Mucosa of rectum (tissue), 2 donors: ENCODE data around the gene MAP3K10.
"Not testable (repeated sequence)": the region's sequence is repeated elsewhere in the genome, so short reads cannot be mapped to it uniquely, and the experiment has no call there.

Experiments used
- H3K27ac ChIP-seq, 2 donors: one replicate each; pipeline ENCODE4 v1.7.0; 2013; ENCODE audit warnings: inconsistent platforms in 2 of 2, low read depth in 2 of 2, low read length in 2 of 2
- H3K27me3 ChIP-seq, 2 donors: one replicate each; pipeline ENCODE4 v1.7.0; 2013; ENCODE audit warnings: low read length in 2 of 2; ENCODE audit not compliant: control insufficient read depth in 2 of 2, insufficient read depth in 2 of 2
- H3K36me3 ChIP-seq, 2 donors: one replicate each; pipeline ENCODE4 v1.7.0; 2013; ENCODE audit warnings: low read length in 2 of 2; ENCODE audit not compliant: control insufficient read depth in 2 of 2, insufficient read depth in 2 of 2
- H3K4me1 ChIP-seq, 2 donors: one replicate each; pipeline ENCODE4 v1.7.0; 2013; ENCODE audit warnings: low read length in 2 of 2, mild to moderate bottlenecking in 1 of 2; ENCODE audit not compliant: control insufficient read depth in 2 of 2, insufficient read depth in 2 of 2
- H3K4me3 ChIP-seq, 2 donors: one replicate each; pipeline ENCODE4 v1.7.0; 2013; ENCODE audit warnings: low read length in 2 of 2
- H3K9ac ChIP-seq, 2 donors: one replicate each; pipeline ENCODE4 v1.7.0; 2013; ENCODE audit warnings: low read length in 2 of 2, low read depth in 1 of 2, mild to moderate bottlenecking in 1 of 2
- H3K9me3 ChIP-seq, 2 donors: one replicate each; pipeline ENCODE4 v1.7.0; 2013; ENCODE audit warnings: low read length in 2 of 2; ENCODE audit not compliant: control insufficient read depth in 2 of 2
- donor health status: healthy.
- donor health status: Normal muscosa, but diverticular disease.

The MAP3K10 gene

DNA sequence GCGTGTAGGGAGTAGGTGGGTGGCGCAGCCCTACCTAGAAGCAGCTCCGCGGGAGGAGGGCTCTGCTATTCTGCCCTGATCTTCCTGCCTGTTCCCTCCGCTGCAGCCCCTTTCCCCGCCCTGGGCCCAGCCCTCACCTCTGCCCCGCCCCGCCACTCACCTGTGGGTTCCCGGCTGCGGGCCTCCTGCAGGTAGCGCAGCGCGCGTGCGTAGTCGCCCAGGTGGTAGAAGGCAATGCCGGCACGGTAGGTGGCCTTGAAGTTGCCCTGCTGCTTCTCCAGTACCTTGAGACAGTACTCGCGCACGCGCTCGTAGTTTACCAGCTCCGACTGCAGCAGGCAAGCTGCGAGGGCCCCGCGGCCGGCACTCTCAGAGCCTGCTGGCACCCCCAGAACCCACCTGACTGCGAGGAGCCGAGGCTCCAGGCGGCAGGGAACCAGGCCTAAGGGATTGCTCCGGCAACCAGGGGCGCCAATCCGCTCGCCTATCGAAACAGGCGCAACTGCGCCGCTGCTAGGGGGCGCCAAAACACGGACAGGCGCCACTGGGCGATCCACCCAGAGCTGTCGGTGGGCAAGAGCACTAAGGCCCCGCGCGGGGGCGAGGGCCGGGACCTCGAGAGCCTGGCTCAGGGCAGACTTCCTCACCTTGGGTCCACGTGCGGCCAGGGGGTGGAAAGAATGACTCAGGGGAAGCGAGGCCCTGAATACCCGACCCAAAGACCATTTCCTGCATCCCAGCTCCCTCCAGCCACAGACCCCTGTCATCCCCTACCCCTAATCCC is 26.0 kb downstream of the MAP3K10 start:
- Histone ChIP-seq H3K27me3 (peaks cover 19 to 26% of the 10 kb centered on the region in 2 donors), H3K9me3 (no peaks in the 10 kb centered on the region), H3K36me3 (no peaks in the 10 kb centered on the region), H3K4me3 (peak overlapping the region in 1 of 2 donors; percentile 37), H3K9ac (no peak overlapping the region), H3K27ac (no peak overlapping the region), H3K4me1 (peaks cover 0 to 2% of the 10 kb centered on the region in 2 donors)

DNA sequence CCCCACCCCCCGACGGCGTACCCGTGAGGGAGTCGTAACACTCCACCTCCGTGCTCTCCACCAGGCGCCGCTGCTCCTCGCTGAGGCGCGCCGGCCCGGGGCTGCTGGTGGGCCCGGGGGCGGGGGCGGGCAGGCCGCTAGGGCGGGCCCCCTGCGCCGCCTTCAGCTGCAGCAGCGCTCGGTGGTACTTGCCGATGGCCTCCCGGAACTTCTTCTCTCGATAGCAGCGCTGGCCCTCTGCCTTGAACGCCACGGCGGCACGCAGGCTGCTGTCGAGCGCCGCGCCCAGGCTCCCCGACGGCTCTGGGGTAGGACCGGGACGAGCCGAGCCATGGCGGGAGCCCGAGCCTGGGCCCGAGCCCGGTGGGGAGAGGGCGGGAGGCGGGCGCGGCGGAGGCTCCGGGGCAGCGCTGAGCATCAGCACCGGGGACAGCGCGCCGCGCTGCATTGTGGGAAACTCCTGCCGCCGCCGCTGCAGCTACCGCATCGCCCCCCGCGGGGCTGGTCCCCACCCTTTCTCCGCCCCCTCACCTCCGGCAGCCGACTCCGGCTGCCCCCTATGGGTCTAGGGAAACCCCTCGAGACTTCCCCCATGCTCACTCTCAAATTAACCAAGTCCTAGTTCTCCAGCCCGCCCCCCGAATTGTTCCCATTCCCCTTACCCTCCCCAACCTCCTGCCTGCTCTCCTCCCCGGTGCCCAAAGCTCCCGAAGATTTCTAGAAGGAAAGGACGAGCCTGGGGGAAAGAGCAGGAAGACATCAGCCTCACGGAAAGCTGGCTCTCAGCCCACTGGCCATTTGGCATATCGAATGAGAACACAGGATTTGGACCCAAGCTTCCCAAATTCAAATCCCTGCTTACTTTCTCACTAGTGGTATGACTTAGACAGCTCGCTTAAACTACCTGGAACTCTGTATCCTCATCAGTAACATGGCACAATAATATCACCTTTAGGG is 27.0 kb downstream of the MAP3K10 start, which contains the start of gene TTC9B:
TTC9B (minus strand) TSS at position 451 of the 957 bp plus-strand sequence; CDS start at position 448, 3 bp downstream.
- peaks cover 19 to 26% of the 10 kb centered on the region in 2 donors for H3K27me3 ChIP-seq
- no peak within 1 kb of the TSS for H3K27ac ChIP-seq
- no peaks in the 10 kb centered on the region for H3K36me3 ChIP-seq
- H3K9me3 ChIP-seq = no peaks in the 10 kb centered on the region
- H3K4me1 ChIP-seq = peaks cover 0 to 2% of the 10 kb centered on the region in 2 donors
- H3K4me3 ChIP-seq = peak within 1 kb of the TSS in 1 of 2 donors; percentile 37
- no peak within 1 kb of the TSS for H3K9ac ChIP-seq

DNA sequence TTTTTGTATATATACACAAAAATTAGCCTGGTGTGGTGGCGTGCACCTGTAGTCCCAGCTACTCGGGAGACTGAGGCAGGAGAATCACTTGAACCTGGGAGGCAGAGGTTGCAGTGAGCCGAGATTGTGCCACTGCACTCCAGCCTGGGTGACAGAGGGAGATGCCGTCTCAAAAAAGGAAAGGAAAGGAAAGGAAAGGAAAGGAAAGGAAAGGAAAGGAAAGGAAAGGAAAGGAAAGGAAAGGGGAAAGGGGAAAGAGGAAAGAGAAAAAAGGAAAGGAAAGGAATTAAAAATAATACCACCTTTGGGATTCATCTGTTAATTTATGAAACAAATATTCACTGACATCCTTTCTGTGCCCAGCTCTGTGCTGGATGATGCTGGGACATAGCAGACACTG is 27.8 kb downstream of the MAP3K10 start:
- H3K36me3 ChIP-seq, H3K4me3 ChIP-seq, H3K9me3 ChIP-seq, H3K4me1 ChIP-seq, H3K9ac ChIP-seq, H3K27ac ChIP-seq: not testable (repeated sequence)
- peaks cover 23 to 30% of the 10 kb centered on the region in 2 donors for H3K27me3 ChIP-seq

DNA sequence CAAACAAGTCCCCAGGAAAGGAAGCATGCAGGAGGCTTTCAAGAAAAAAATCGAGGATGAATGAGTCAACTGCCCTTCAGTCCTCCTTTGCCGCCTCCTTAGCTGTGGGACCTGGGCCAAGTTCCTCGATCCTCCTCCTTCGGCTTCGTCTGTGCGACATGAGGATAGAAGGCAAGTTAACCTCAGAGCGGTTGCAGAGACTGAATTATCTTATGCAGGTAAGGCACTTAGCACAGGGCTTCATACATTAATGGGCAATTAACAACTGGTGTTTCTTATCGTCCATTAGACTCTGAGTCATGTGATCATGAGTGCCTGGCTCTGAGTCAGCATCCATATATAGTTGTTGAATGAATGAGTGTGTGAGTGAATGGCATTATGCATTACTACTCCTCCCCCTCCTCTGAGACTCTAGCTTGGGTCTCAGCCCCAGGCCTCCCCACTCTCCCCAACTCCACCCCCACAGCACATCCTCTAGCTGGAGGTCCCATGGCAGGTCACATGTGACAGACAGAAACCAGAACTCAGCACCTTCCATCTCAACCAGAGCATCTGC is 28.6 kb downstream of the MAP3K10 start:
- Histone ChIP-seq H3K27me3 (peaks cover 27 to 30% of the 10 kb centered on the region in 2 donors), H3K9me3 (no peaks in the 10 kb centered on the region), H3K36me3 (no peaks in the 10 kb centered on the region), H3K27ac (no peak overlapping the region), H3K4me1 (peaks cover 0 to 2% of the 10 kb centered on the region in 2 donors), H3K4me3 (no peak overlapping the region), H3K9ac (no peak overlapping the region)

DNA sequence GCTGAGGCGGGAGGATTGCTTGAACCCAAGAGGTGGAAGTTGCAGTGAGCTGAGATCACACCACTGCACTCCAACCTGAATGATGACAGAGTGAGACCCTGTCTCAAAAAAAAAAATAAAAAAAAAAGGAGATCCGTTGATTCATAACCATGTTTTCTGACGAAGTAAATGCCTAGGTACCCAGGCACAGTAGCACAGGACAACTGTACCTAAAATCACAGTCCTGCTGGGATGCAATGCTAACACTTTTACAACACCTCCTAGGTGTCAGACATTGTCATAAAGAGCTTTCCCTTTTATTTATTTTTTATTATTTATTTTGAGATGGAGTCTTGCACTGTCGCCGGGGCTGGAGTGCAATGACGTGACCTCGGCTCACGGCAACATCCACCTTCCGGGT is 29.4 kb downstream of the MAP3K10 start:
- Histone ChIP-seq H3K9me3 (peaks cover 0 to 3% of the 10 kb centered on the region in 2 donors), H3K27me3 (peaks cover 33 to 36% of the 10 kb centered on the region in 2 donors), H3K4me1 (peaks cover 0 to 3% of the 10 kb centered on the region in 2 donors), H3K27ac (no peak overlapping the region), H3K36me3 (no peaks in the 10 kb centered on the region), H3K9ac (no peak overlapping the region), H3K4me3 (no peak overlapping the region)

- Histone ChIP-seq H3K4me1 (peaks cover 0 to 10% of the 10 kb centered on the region in 2 donors), H3K36me3 (no peaks in the 10 kb centered on the region), H3K4me3 (no peak overlapping the region), H3K9me3 (peaks cover 0 to 3% of the 10 kb centered on the region in 2 donors), H3K27me3 (peaks cover 28 to 36% of the 10 kb centered on the region in 2 donors), H3K9ac (no peak overlapping the region), H3K27ac (no peak overlapping the region)
Observed at GRCh38 chr19:40221858-40222619, 30.8 kb downstream of the MAP3K10 start.

DNA sequence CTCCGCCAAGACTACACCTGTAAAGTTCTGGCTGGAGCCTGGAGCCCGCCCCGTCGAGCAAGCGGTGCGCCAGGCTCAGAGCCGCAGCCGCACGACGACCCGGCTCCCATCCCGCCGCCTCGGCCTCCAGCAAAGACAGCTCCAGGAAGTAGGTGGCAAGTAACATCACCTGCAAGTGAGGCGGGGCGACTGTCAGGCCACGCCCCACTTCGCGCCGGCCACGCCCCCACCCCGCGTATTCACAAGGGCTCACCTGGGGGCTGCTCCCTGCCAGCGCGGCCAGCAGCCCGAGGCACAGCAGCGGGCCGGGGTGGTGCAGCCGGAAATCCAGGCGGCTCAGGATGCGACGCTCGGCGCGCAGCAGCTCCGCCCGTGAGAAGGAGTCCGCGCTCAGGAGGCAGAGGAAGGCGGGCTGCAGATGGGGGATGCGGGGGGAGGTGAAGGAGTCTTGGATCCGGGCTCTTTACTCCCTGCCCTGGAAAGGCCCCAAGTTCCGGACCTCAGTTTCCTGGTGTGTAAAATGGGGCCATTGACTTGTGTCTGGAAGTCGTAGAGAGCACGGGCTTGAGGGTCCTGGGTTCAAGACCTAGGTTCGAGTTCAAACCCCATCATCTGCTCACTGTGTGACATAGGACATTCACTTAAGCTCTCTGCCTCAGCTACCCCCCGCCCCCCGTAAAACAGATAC is 32.1 kb downstream of the MAP3K10 start:
- no peak overlapping the region for H3K27ac ChIP-seq

GRCh38 chr19:40224342-40225150 is 33.3 kb downstream of the MAP3K10 start:
- Histone ChIP-seq H3K36me3 (no peaks in the 10 kb centered on the region), H3K9ac (no peak overlapping the region), H3K27me3 (peaks cover 23 to 27% of the 10 kb centered on the region in 2 donors), H3K4me3 (no peak overlapping the region), H3K9me3 (peaks cover 0 to 3% of the 10 kb centered on the region in 2 donors), H3K27ac (no peak overlapping the region), H3K4me1 (peaks cover 0 to 9% of the 10 kb centered on the region in 2 donors)

More for the DNA sequence above, 32.1 kb downstream of the MAP3K10 start:
- peaks cover 27 to 36% of the 10 kb centered on the region in 2 donors for H3K27me3 ChIP-seq
- H3K9ac ChIP-seq = no peak overlapping the region
- H3K4me1 ChIP-seq = peaks cover 0 to 9% of the 10 kb centered on the region in 2 donors
- peak overlapping the region in 1 of 2 donors; percentile 5 for H3K4me3 ChIP-seq
- H3K36me3 ChIP-seq = no peaks in the 10 kb centered on the region
- H3K9me3 ChIP-seq = peaks cover 0 to 3% of the 10 kb centered on the region in 2 donors
